CD4-positive, alpha-beta T cell treated with Interleukin-4 for 4 hours (primary cell): ENCODE results near the gene WDR27.

Experiments
- DNase-seq: peaks from one replicate; pipeline ENCODE4 v3.0.0-alpha.2; 2020

Gene WDR27

DNA sequence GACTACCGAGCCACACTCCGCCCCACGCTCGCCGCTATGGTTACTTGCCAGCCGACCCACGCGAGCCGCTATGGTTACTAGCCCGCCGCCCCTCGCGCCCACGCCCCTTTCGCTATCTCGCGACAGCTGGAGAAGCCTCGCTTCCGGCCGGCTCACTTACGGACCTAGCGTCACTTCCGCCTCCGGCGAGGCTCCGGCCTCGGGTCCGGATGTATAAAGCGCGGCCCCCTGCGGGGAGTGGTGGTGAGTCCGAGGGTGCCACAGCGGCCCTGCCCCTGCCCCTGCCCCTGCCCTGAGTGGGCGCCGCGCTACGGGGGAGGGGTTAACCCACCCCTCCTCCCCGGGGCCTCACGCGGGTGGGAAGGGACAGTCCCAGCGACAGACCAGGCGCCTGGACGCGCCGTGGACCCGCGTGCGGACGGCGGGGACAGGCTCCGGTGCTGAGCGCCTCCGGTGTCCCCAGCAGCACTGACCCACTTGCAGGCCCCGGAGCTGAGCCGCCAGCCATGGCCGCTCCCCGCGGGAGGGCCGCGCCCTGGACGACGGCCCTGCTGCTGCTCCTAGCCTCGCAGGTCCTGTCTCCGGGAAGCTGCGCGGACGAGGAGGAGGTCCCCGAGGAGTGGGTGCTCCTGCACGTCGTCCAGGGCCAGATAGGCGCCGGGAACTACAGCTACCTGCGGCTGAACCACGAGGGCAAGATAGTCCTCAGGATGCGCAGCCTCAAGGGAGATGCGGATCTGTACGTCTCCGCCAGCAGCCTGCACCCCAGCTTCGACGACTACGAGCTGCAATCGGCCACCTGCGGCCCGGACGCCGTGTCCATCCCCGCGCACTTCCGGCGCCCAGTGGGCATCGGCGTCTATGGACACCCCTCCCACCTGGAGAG lies at the start of gene WDR27, which contains the start of gene C6orf120:
Gene WDR27, minus strand, starts transcription at position 76 of the 886 bp plus-strand sequence. CDS start 13,024 bp downstream, outside the sequence.
Gene C6orf120, plus strand, starts transcription at position 173 of the 886 bp plus-strand sequence. Its CDS starts 334 bp downstream, at position 507.
- peak; percentile 97 for DNase-seq

DNA sequence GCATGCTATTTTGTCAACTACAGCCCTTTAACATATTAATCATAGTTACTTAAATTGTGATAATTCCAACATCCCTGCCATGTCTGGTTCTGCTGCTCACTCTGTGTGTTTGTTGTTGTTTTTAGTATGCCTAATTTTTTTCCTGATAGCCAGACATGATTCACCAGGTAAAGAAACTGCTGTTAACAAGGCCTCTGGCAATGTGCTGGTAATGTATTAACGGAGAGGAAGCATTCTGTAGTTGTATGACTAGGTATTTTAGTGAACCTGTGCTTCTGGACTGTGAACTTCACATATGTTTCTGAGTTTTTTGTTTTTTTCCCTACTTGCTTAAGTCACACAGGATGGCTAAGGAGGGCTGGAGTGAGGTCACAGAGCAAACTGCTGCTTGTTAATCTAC lies 44.7 kb upstream of the WDR27 start:
- no peak for DNase-seq

DNA sequence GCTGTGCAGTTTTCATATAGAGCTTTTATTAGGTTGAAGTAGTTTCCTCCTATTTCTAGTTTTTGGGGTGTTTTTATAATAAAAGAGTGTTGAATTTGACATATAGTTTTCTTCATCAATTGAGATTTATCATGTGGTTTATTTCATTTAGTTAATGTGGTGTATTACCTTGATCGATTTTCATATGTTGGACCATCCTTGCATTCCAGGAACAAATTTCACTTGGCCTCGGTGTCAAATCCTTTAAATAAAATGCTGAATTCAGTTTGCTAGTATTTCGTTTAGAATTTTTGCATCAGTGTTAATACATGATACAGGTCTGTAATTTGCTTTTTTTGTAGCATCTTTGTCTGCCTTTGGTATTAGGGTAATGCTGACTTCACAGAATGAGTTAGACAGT lies 43.6 kb upstream of the WDR27 start:
- DNase-seq: no peak

DNA sequence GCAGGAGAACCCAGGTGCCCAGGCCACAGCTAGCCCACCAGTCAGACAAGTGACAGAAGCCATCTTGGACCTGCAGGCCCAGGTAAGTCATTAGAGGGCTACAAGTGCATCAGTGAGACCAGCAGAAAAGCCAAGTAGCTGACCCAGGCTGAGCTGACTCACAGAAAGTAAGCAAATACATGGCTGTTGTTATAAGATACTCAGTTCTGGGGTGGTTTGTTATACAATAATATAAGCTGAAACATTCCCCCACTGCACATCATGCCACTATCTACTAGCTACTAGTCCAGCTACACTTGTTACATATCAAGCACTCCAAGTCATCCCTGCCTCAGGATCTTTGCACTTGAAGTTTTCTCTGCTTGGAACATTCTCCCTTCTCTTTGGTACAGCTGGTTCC lies 39.5 kb upstream of the WDR27 start:
- no peak for DNase-seq

DNA sequence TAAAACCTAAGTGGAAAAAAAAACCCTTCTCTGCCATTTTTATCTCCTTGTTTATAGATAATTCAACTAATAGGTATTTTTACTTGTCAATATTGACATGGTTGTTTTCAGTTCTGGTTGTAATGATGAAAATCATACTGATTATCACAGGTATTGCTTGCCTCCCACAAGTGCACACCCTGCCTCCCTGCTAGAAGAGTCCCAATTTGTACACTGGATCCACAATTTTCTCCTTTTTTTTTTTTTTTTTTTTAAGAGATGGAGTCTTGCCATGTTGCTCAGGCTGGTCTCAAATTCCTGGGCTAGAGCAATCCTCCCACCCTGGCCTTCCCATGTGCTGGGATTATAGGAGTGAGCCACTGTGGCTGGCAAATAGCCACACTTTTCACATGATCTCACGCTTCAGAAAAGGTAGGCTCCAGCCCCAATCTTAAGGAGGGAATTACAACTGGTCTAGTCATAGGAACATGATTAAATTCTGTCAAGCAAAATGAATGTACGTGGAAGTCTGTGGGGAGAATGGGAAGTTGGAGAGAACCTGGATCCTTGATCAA lies 37.2 kb upstream of the WDR27 start:
- no peak for DNase-seq

DNA sequence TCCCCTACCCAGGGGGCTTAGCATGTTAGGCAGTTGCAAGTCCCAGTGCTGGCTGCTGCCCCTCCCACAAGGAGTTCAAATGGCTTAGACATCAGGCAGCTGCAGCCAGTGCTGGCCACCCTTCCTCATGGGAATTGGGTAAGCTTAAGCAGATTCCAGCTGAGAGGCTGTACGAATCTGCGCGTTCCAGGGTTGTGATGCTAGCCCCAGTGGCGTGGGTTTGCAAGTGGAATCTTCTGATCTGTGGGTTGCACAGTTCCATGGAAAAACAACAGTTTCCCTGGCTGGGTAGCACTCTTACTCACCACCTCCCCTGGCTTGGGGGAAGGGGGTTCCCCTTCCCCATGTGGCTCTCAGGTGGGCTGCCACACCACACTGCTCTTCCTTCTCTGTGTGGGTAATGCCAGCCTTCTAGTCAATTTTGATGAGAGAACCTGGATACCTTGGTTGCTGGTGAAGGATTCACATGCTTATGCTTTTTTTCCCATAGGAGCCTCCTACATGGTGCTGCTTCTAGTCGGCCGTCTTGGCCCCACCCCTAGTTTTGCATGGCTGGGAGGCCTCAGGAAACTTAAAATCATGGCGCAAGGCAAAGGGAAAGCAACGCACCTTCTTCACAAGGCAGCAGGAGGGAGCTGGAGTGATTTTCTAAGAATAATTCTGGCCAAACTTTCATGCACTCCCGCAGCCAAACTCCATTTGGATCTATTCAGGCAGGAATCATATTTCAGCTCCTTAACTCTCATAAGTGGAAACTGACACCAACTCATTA lies 36.6 kb upstream of the WDR27 start:
- DNase-seq: no peak

DNA sequence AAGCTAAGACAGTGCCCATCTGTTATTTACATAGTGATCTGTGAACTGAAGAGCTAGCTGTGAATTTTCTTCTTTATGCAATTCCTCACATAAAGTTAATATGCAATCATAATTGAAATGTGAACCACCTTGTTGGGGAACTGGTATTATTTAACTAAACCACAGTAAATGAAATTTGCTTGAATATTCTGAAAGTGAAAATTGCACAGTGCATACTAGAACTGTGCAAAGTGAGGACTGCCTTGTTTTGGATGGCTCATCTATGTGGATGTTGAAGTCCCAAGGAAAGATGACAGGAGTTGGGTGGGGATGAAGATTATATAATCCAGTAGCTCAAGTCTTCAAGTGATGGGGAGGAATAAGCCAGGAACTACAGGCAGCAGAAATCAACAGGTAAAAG lies 28.1 kb upstream of the WDR27 start:
- no peak for DNase-seq

DNA sequence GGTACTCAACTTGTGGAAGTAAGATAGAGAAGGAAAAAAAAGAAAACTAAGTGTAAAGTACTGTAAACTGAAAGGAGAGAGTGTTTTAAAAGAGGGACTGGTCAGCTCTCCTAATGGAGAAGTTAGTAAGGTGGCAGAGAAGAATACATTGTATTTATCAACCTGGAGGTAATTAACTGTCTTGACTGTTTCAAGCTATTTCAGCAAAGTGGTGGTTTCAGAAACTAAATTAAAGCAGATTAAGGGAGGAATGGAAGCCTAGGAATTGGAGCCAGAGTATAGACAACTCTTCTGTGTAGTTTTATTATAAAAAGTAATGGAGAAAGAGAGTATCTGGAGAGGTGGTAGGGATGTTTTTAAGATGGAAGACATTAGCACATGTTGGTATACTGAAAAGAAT lies 25.1 kb upstream of the WDR27 start:
- DNase-seq: no peak

DNA sequence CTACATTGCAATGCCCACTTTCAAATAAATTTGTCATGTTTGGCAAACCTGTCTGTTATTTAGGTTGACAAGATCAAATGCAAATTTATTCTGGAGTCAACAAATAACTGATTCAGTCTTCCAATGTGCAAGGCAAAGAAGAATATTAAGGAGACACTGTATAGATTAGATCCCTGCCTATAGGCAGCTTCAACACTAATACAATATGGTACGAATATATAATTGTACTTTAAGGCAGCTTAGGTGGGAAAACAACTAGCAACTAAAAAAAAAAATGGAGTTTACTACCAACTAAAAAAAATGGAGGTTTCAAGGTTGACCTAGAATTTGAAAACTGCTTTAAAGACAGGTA lies 24.2 kb upstream of the WDR27 start:
- no peak for DNase-seq

DNA sequence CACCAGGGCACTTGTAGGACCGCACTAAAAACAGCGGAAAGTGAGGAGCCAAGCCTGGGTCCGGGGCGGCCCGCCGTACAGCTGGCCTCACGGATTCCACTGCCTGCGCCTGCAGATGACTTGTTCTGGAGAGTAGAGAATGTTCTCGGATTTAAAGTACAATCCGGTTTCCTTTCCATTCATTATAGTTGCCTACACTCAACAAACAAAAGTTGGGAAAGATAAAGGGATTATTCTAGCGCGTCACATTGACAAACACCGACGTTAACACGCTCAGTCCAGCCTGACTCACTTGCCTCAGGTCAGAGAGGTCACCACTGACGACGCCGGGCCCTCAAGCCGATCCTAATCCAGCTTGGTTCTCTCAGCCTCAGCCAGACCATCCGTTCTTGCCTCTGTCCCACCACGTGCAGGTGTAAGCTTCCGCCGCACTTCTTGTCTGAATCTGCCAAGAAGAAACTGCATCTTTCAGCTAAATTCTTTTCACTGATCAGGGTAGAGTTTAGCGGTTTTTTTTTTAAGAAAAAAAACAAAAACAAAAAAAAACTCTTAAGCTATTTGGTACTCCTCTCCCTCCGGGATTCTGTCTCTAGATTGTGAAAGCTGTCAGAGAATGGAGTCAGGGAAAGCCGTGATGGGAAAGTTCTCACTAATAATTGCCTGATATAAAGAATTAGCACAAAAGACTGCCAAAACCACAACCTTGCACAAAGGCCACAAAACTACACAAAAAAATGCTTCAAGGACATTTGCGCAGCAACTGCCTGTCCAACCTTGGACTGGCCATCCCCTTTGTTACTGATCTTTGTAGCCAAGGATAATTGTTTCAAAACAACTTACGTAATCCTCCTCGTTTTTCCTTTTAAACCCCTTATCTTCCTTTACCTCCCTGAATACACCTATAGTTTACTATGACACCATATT lies 23.6 kb upstream of the WDR27 start:
- no peak for DNase-seq

DNA sequence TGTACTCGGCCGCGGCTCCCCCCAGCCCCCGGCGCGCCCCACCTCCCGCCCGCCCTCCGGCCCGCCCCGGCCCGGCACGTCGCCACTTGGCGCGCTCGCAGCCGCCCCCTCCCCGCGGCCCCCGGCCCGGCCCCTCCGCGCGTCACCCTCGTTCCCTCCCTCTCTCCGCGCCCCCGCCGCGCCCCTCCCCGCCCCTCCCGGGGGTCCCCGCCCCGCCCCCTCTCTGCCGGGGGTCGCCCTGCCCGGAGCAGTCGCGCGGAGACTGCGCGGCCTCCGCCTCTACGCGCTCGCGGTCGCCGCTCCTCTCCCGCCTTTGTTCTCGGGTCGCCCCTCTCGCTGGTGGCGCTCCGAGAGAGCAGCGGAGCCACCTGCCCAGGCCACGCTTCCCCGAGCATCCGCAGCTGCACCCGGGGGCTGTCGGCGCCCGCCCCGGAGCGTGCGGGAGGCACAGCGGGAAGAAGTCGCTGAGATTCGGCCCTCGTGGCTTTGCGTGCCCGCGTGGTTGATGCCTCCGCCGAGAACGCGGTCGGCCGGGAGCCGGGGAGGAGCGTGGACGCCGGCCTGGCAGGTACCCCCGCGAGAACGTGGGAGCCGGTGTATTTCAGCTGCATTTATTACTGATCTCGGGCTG lies 22.8 kb upstream of the WDR27 start, which contains the start of gene PHF10:
Gene PHF10, minus strand, starts transcription at position 7 of the 631 bp plus-strand sequence. CDS start 569 bp downstream, outside the sequence.
- DNase-seq: peak; percentile 61

DNA sequence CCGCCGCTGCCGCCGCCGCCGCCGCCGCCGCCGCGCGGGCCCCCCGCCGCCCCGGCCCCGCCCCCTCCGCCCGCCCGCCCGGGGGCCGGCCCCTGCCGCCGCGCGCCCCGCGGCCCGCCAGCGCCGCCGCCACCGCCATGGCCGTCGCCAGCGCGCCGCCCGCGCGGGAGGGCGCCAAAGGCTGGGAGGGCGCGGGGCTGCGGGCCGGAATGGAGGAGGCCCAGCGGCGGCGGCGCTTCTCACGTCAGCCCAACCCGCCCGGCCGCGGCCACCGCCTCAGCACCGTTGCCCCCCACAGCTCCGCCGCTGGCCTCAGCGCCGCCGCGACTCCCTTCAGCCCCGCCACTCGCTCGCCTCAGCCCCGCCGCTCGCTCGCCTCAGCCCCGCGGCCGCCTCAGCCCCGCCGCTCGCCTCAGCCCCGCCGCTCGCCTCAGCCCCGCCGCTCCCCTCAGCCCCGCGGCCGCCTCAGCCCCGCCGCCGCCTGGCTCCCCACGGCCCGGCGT lies 22.2 kb upstream of the WDR27 start:
- DNase-seq: peak; percentile 14

DNA sequence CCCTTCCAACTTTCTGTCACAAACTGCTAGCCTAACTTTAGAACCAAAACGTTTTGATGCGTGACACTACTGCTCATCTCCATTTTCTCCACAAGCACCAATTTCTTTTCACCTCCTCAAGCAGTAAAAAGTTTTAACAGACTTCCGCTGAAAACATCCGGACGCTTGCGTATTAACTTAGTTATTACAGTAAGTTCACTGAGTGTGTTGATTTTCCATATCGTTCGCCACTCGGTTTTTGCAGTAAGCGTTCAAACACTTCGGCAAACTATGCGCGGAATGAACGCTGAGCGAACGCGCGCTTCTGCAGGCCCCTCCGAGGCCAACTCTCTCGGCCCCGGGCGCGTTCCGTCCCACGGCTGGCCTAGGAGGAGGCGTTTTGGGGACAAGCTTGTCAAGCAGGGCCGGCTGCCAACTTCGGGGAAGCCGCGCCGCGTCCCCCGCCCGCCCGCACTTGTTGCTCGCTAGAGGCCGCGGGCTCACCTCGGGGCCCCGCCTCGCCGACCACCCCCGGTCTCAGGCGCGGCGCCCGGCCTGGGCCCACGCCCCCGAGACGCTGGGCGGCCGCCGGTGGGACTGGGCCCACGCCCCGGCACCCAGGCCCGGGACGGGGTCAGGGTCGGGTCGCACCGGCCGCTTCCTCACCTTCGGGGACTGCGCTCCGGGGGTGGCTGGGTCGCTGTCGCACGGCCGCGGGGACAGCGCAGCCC lies 21.5 kb upstream of the WDR27 start:
- DNase-seq: peak; percentile 61

DNA sequence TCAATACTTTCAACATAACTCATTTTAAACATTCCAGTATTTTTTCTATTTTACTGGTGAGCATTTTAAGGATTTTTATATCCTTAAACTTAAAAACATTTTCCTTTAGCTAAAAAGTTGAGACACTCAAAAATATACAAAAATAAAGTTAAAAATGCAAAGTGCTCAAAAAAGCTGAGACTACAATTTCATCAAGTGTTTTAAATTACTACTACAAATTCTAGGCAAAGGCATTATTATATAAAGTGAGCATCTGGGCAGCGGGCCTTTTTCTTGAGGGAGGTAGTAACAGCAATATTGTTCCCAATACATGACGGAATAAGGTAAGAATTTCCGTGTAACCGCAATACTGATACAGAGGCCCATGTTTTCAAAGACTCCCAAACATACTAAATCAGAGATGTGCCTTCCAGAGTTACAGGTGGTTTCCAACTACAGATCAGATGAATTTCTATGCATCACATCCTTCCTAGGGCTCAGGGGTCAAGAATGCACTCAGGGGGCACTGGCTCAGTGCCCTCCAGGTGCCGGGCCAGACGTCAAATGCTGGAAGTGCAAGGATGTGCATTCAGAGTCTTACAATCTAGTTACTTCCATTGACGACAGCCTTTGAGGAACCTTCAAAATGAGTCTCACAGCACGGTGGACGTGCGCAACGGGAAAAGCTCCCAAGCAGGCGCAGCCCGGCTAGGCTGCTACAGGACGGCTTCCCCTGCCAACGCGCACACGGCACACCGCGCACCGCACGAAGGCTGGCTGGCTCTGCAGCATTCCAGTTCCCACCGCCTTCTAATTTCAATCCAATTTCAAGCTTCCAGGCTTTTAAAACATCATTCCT lies 20.8 kb upstream of the WDR27 start:
- DNase-seq: peak; percentile 22

DNA sequence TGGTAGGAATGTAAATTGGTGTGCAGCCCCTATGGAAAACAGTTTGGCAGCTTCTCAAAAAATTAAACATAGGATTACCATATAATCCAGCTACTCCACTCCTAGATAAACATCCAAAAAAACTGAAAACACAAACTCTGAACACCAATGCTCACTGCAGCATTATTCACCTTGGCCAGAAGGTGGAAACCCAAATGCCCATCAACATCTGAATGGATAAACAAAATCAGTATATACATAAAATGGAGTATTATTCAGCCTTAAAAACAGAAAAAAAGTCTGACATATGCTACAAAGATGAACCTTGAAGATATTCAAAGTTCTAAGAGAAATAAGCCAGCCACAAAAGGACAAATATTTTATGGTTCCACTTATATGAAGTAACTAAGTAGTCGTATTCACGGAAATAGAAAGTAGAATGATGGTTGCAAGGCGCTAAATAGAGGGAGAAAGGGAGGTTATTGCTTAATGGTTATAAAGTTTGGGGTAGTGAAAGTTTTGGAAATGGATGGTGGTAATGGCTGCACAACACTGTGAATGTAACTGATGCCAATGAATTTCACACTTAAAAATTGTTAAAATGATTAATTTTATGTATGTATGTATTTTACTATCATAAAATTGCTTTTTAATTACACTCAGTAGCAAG lies 18.5 kb upstream of the WDR27 start:
- DNase-seq: no peak

DNA sequence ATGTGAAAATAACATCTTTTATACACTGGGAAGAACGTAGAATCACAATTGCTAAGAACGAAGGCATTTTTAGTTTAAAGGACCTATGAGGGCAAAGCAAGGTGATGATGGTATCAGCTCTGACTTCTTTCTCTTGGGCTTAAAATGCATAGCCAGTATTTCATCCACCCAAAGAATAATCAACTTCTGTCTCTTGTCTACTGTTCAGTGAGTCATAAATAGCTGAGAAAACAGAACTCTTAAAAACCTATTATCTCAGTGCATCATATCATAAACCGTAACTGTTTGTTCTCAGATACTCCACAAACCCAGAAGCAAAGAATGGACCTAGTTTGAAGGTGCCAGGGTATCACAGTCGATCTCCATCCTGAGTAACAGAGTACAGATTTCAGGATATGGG lies 17.3 kb upstream of the WDR27 start:
- DNase-seq: no peak

DNA sequence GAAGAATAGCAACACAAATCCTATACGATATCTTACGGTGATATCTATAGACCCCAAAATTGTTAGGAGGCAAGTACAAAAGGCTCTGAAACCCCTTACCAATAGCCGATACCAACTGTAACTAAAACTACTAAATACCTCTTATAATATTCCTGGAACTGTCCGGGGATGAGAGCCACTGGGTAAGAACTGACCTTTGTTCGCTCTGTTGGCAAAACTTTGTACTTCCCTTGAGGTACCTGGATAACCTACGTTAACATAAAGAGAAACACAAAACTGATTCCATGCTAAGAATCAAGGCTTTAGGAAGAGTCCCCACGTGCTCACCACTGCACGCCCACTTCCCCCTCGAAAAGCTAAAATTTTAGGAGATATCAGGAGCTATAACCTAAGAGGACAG lies 12.8 kb upstream of the WDR27 start:
- DNase-seq: no peak

DNA sequence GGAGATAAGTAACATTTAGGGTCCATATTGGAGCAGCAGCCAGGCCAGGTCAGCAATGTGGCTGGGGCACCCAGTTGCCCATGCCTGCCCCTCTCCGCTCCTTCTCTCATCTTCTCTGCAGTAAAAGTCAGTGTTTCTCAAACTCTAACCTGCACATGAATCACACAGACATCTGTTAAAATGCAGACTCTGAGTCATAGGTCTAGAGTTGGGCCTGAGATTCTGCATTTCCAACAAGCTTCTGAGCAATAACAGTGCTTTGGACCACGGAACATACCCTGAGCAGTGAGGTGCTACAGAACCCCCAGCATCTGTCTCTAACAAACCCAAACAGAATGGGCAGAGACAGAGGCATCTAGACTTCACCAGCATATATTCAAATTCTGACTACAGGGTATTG lies 12.3 kb upstream of the WDR27 start:
- no peak for DNase-seq

DNA sequence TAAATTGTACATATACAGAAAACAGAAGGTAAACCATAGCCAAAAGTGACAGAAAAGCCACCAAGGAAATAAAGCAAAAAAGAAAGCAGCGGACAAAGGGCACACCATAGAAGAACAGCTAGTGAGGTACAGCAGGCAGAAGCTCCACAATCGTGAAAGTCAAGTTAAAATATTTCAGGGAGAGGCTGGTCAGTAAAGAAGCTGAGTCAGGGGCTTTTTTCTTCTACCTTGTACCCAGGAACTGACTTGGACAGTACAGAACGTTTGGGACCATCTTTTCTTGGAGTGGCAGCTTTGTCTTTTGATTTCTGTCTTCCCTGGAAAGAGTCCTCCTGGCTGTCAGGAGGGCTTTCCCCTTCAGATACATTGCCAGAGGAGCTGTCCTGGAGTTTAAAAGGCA lies 8.2 kb upstream of the WDR27 start:
- DNase-seq: no peak

DNA sequence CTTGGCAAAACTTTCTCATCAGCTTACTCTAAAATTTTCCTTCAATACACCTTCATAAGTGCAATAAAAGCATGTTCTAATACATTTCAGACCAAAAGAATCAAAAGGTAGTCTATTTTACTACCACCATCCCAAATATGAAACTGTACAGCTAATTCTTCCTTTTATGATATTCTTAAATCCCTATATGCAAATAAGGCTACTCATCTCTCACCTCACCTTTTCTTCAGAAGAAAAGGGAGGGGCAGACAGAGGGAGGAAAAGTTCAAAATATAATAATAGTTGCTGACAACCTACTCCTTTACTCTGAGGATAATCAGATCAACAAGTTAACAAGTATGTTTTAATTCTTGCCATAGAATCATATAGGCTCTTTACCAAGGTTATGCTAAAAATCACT lies 7.5 kb upstream of the WDR27 start:
- DNase-seq: no peak
